ENCODE measurements around the gene CAMLG.

GRCh38 chr5:134736173-134736812 is 2.1 kb upstream of the CAMLG start:
- TF ChIP-seq POLR2A (IDR thresholded peaks at IDR 0.05) (no peak), CTCF (IDR thresholded peaks at IDR 0.05) (no peak), POLR2AphosphoS5 (IDR thresholded peaks at IDR 0.05) (no peak), EP300 (IDR thresholded peaks at IDR 0.05) (no peak)
